Coronary artery (tissue), 2 donors: ENCODE data around the gene SRRD.

ENCODE experiments used
- DNase-seq: peaks from one replicate; pipeline ENCODE4 v3.0.0-alpha.2; 2017; ENCODE audit warnings: low spot score
- H3K27ac ChIP-seq, 2 donors: fragments of 200-600 bp; sonication (generic); one replicate each; pipeline ENCODE4 v1.5.1; 2016 to 2019
- H3K4me3 ChIP-seq: fragments of 200-600 bp; sonication (generic); 2 replicates; pipeline ENCODE4 v1.5.1; 2016; ENCODE audit warnings: mild to moderate bottlenecking, moderate library complexity
- TF ChIP-seq, protein P1 (sequence below): fragments of 200-600 bp; sonication (generic); IDR thresholded peaks from one replicate; pipeline ENCODE4 v1.5.1; 2019; ENCODE audit warnings: antibody characterized with exemption

SRRD gene

DNA sequence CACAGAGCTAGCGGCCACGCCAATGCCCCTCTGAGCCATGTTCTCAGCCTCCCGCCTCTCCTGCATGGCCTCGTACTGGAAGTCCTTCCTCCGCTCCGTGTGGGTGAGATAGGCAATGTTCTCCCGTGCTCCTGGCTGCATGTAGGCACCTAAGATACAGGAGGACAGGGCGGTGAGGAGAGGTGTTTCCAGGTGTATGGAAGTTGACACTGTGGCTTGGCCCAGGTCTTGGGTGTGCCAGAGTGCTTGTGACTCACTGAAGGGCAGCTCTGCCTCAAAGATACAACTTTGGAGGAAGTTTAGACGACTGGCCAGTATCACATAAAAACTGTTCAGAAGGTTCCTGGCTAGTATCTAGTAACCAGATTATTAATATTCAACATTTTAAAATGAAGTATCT lies 8.5 kb downstream of the SRRD start:
- DNase-seq, result no peak
- no peak overlapping the region for H3K27ac ChIP-seq
- TF ChIP-seq, protein P1, sequence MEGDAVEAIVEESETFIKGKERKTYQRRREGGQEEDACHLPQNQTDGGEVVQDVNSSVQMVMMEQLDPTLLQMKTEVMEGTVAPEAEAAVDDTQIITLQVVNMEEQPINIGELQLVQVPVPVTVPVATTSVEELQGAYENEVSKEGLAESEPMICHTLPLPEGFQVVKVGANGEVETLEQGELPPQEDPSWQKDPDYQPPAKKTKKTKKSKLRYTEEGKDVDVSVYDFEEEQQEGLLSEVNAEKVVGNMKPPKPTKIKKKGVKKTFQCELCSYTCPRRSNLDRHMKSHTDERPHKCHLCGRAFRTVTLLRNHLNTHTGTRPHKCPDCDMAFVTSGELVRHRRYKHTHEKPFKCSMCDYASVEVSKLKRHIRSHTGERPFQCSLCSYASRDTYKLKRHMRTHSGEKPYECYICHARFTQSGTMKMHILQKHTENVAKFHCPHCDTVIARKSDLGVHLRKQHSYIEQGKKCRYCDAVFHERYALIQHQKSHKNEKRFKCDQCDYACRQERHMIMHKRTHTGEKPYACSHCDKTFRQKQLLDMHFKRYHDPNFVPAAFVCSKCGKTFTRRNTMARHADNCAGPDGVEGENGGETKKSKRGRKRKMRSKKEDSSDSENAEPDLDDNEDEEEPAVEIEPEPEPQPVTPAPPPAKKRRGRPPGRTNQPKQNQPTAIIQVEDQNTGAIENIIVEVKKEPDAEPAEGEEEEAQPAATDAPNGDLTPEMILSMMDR, result no peak

DNA sequence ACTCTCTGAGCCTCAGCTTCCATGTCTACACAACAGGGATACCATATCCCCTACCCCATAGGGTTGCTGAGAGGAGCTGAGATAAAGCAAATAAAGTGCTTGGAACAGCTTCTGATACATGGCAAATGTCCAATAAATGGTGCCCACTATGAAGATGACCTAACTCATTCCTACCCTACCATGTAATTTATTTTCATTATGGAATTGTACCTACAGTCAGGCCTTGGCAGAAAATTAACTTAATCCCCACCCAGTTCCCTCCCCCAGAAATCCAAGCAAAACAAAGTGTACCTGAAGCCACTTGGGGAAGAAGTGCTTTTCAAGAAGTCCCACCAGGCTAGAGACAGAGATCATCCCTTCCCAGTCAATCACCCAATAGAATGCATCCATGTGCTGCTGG lies 10.8 kb downstream of the SRRD start:
- no peak overlapping the region for H3K4me3 ChIP-seq
- TF ChIP-seq, protein P1, result no peak
- no peak overlapping the region for H3K27ac ChIP-seq
- no peak for DNase-seq

More for the DNA sequence above, 8.5 kb downstream of the SRRD start:
- no peak overlapping the region for H3K4me3 ChIP-seq

DNA sequence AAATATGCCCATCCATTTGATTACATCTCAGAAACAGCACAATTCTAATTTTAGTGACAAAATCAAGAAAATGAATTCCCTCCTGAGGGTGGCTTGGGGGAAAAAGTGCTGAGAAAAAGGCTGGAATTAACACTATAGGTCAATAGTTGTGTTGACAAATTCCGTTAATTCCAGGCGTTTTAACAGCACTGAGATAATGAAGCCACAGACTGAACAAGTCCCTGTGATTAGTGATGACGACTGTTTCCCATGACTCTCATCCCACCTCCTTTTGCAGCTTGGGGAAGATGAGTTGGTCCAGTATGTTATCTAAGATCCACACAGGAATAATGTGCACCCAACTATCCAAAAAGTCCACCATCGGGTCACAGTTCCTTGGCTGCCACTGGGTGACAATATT lies 12.8 kb downstream of the SRRD start:
- DNase-seq, result no peak
- TF ChIP-seq, protein P1, result no peak

GRCh38 chr22:26499188-26499703 lies 15.6 kb downstream of the SRRD start:
- Histone ChIP-seq H3K4me3 (no peak overlapping the region), H3K27ac (no peak overlapping the region)
- DNase-seq, result no peak
- TF ChIP-seq, protein P1, result no peak

More for the DNA sequence above, 12.8 kb downstream of the SRRD start:
- H3K4me3 ChIP-seq, result no peak overlapping the region
- H3K27ac ChIP-seq, result no peak overlapping the region

DNA sequence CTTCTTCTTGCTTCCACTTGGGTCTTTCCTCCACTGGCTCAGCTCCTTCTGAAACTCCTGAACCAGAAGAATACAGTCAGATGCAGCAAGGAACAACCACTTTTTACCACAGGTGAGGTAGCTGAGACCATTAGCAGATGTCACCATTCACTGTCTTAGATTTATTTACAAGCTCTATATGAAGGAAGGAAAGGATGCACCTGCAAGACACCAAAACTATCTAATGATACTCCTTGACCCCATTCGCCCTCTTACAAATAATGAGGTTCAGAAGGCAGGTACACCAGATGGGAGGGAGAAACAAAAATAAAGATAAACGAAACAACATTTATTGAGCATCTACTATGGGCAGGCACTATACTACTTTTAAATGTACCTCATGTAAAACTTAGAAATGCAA lies 18.3 kb downstream of the SRRD start:
- Histone ChIP-seq H3K27ac (no peak overlapping the region), H3K4me3 (no peak overlapping the region)
- no peak for DNase-seq
- TF ChIP-seq, protein P1, result no peak

DNA sequence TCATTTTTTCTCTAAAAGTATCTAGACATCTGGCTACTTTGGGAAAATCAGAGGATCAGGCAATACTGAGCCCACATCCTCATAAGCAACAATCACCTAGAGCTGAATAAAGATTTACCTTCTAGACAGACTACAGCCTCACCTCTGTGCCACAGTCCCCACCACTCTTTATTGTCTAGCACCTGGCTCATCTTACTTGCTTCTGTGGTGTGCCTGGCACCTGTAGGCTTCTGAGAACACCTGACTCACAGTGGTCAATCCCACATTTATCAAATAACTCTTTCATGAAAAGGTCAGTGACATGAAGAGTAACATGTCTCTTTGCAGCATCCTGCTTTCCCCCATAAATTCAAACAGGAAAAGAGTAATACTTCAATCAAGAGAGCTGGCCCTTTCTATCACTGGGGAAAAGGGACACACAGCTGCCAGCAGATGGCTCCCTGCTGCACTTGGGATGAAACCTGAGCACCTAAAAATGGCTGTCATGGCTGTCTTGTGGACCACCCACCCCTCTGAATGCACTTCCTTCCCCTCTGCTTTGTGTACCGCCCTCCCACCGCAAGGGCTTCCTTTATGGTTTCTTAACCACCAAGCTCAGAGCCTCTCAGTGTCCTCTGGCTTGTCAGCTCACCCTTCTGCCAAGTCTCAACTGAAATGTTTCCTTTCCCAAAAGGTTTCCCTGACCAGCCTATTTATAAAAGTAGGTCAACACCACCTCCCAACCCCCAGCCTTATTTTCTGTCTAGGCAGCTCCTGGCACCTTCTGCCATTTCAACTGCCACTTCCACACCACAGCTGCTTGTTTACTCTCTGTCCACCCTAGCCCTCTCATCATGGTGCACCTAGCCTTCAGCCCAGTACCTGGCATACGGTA lies 19.2 kb downstream of the SRRD start:
- Histone ChIP-seq H3K27ac (no peak overlapping the region), H3K4me3 (no peak overlapping the region)
- TF ChIP-seq, protein P1, result no peak
- no peak for DNase-seq

GRCh38 chr22:26503758-26504157 lies 20.1 kb downstream of the SRRD start:
- no peak for DNase-seq
- H3K4me3 ChIP-seq, result no peak overlapping the region
- no peak overlapping the region for H3K27ac ChIP-seq
- TF ChIP-seq, protein P1, result no peak
